ENCODE measurements around the gene EPN3.
A peak's percentile ranks its signal among the peaks of the same experiment; 100 is the strongest.

EPN3 gene

GRCh38 chr17:50502301-50502990, 30.1 kb upstream of the EPN3 start:
- H3K27ac Mint-ChIP-seq, result no peak overlapping the region
- no peaks in the 10 kb centered on the region for H3K9me3 Mint-ChIP-seq
- no peaks in the 10 kb centered on the region for H3K36me3 Mint-ChIP-seq (ENCODE audit: low read depth)
- peaks cover 12% of the 10 kb centered on the region for H3K4me1 Mint-ChIP-seq (ENCODE audit: low read depth)
- H3K4me3 Mint-ChIP-seq, result no peak overlapping the region
- H3K27me3 Mint-ChIP-seq, result no peaks in the 10 kb centered on the region

- no peaks in the 10 kb centered on the region for H3K9me3 Mint-ChIP-seq
- no peaks in the 10 kb centered on the region for H3K36me3 Mint-ChIP-seq (ENCODE audit: low read depth)
- no peaks in the 10 kb centered on the region for H3K27me3 Mint-ChIP-seq
- peaks cover 33% of the 10 kb centered on the region for H3K4me1 Mint-ChIP-seq (ENCODE audit: low read depth)
- H3K4me3 Mint-ChIP-seq, result no peak overlapping the region
- no peak overlapping the region for H3K27ac Mint-ChIP-seq
These were observed 26.9 kb upstream of the EPN3 start for GRCh38 chr17:50505591-50506130.

- H3K4me1 Mint-ChIP-seq (ENCODE audit: low read depth), result peaks cover 39% of the 10 kb centered on the region
- H3K27me3 Mint-ChIP-seq, result no peaks in the 10 kb centered on the region
- H3K9me3 Mint-ChIP-seq, result no peaks in the 10 kb centered on the region
- no peaks in the 10 kb centered on the region for H3K36me3 Mint-ChIP-seq (ENCODE audit: low read depth)
- no peak overlapping the region for H3K27ac Mint-ChIP-seq
- H3K4me3 Mint-ChIP-seq, result no peak overlapping the region
These were observed 26.2 kb upstream of the EPN3 start for GRCh38 chr17:50506298-50506697.

GRCh38 chr17:50507871-50508572, 24.5 kb upstream of the EPN3 start, which contains the start of gene MYCBPAP:
Gene MYCBPAP, plus strand, starts transcription at chr17:50508439. Its CDS starts 236 bp downstream, at chr17:50508675.
- Mint-ChIP-seq H3K27ac (peak within 1 kb of the TSS; percentile 90), H3K27me3 (no peaks in the 10 kb centered on the region), H3K4me3 (peak within 1 kb of the TSS; percentile 88), H3K9me3 (no peaks in the 10 kb centered on the region), H3K36me3 (ENCODE audit: low read depth) (no peaks in the 10 kb centered on the region), H3K4me1 (ENCODE audit: low read depth) (peaks cover 51% of the 10 kb centered on the region)

- H3K27me3 Mint-ChIP-seq, result no peaks in the 10 kb centered on the region
- H3K9me3 Mint-ChIP-seq, result no peaks in the 10 kb centered on the region
- H3K4me3 Mint-ChIP-seq, result peak overlapping the region; percentile 88
- H3K27ac Mint-ChIP-seq, result peak overlapping the region; percentile 90
- H3K36me3 Mint-ChIP-seq (ENCODE audit: low read depth), result no peaks in the 10 kb centered on the region
- H3K4me1 Mint-ChIP-seq (ENCODE audit: low read depth), result peaks cover 46% of the 10 kb centered on the region
These were observed 23.7 kb upstream of the EPN3 start for GRCh38 chr17:50508573-50509460.

- no peak overlapping the region for H3K4me3 Mint-ChIP-seq
These were observed 21.5 kb upstream of the EPN3 start for GRCh38 chr17:50511058-50511457.

GRCh38 chr17:50513495-50513894, 19.0 kb upstream of the EPN3 start:
- Mint-ChIP-seq H3K9me3 (no peaks in the 10 kb centered on the region), H3K36me3 (ENCODE audit: low read depth) (no peaks in the 10 kb centered on the region), H3K4me3 (no peak overlapping the region), H3K4me1 (ENCODE audit: low read depth) (peaks cover 34% of the 10 kb centered on the region), H3K27me3 (no peaks in the 10 kb centered on the region), H3K27ac (no peak overlapping the region)

More at GRCh38 chr17:50511058-50511457, 21.5 kb upstream of the EPN3 start:
- H3K27me3 Mint-ChIP-seq, result no peaks in the 10 kb centered on the region
- peak overlapping the region; percentile 56 for H3K27ac Mint-ChIP-seq
- H3K36me3 Mint-ChIP-seq (ENCODE audit: low read depth), result no peaks in the 10 kb centered on the region
- H3K9me3 Mint-ChIP-seq, result no peaks in the 10 kb centered on the region
- peaks cover 39% of the 10 kb centered on the region for H3K4me1 Mint-ChIP-seq (ENCODE audit: low read depth)

GRCh38 chr17:50514388-50514787, 18.1 kb upstream of the EPN3 start:
- Mint-ChIP-seq H3K36me3 (ENCODE audit: low read depth) (no peaks in the 10 kb centered on the region), H3K4me1 (ENCODE audit: low read depth) (peaks cover 26% of the 10 kb centered on the region), H3K27ac (no peak overlapping the region), H3K9me3 (no peaks in the 10 kb centered on the region), H3K27me3 (no peaks in the 10 kb centered on the region), H3K4me3 (no peak overlapping the region)

GRCh38 chr17:50514936-50515702, 17.4 kb upstream of the EPN3 start:
- Mint-ChIP-seq H3K27me3 (no peaks in the 10 kb centered on the region), H3K4me1 (ENCODE audit: low read depth) (peaks cover 21% of the 10 kb centered on the region), H3K36me3 (ENCODE audit: low read depth) (no peaks in the 10 kb centered on the region), H3K9me3 (no peaks in the 10 kb centered on the region), H3K27ac (no peak overlapping the region), H3K4me3 (no peak overlapping the region)

- Mint-ChIP-seq H3K36me3 (ENCODE audit: low read depth) (no peaks in the 10 kb centered on the region), H3K4me1 (ENCODE audit: low read depth) (peaks cover 5% of the 10 kb centered on the region), H3K27ac (no peak overlapping the region), H3K4me3 (no peak overlapping the region), H3K9me3 (no peaks in the 10 kb centered on the region), H3K27me3 (no peaks in the 10 kb centered on the region)
These were observed 15.5 kb upstream of the EPN3 start for GRCh38 chr17:50517011-50517410.

GRCh38 chr17:50517504-50518383, 14.8 kb upstream of the EPN3 start:
- no peaks in the 10 kb centered on the region for H3K27me3 Mint-ChIP-seq
- H3K27ac Mint-ChIP-seq, result no peak overlapping the region
- no peaks in the 10 kb centered on the region for H3K9me3 Mint-ChIP-seq
- H3K4me1 Mint-ChIP-seq (ENCODE audit: low read depth), result no peaks in the 10 kb centered on the region
- H3K36me3 Mint-ChIP-seq (ENCODE audit: low read depth), result no peaks in the 10 kb centered on the region
- no peak overlapping the region for H3K4me3 Mint-ChIP-seq

- no peaks in the 10 kb centered on the region for H3K9me3 Mint-ChIP-seq
- no peak overlapping the region for H3K4me3 Mint-ChIP-seq
- H3K36me3 Mint-ChIP-seq (ENCODE audit: low read depth), result no peaks in the 10 kb centered on the region
- no peaks in the 10 kb centered on the region for H3K4me1 Mint-ChIP-seq (ENCODE audit: low read depth)
- no peak overlapping the region for H3K27ac Mint-ChIP-seq
- H3K27me3 Mint-ChIP-seq, result no peaks in the 10 kb centered on the region
These were observed 14.0 kb upstream of the EPN3 start for GRCh38 chr17:50518384-50519023.

GRCh38 chr17:50519141-50519834, 13.2 kb upstream of the EPN3 start:
- Mint-ChIP-seq H3K9me3 (no peaks in the 10 kb centered on the region), H3K27me3 (no peaks in the 10 kb centered on the region), H3K4me3 (no peak overlapping the region), H3K36me3 (ENCODE audit: low read depth) (no peaks in the 10 kb centered on the region), H3K27ac (no peak overlapping the region), H3K4me1 (ENCODE audit: low read depth) (no peaks in the 10 kb centered on the region)

Data from stimulated activated naive CD8-positive, alpha-beta T cell treated with anti-CD3 and anti-CD28 coated beads, Interleukin-15, Interleukin-2, amounts not matched to agents 100 ng/mL and 50 ng/mL, for 24 hours (primary cell).